Measurements from ENCODE around the gene SORD. TPM values are rescaled to one million over a fixed set of nuclear protein-coding genes. Genes with fewer than 3 reads are reported as not detected.

Gene SORD
- total and polyA plus RNA-seq, 10 of the 15 experiments (the other 5 are each of a cell fraction or from before 2014, with no cell fraction given), result 7.5 to 51.6 (median 40.1) TPM

DNA sequence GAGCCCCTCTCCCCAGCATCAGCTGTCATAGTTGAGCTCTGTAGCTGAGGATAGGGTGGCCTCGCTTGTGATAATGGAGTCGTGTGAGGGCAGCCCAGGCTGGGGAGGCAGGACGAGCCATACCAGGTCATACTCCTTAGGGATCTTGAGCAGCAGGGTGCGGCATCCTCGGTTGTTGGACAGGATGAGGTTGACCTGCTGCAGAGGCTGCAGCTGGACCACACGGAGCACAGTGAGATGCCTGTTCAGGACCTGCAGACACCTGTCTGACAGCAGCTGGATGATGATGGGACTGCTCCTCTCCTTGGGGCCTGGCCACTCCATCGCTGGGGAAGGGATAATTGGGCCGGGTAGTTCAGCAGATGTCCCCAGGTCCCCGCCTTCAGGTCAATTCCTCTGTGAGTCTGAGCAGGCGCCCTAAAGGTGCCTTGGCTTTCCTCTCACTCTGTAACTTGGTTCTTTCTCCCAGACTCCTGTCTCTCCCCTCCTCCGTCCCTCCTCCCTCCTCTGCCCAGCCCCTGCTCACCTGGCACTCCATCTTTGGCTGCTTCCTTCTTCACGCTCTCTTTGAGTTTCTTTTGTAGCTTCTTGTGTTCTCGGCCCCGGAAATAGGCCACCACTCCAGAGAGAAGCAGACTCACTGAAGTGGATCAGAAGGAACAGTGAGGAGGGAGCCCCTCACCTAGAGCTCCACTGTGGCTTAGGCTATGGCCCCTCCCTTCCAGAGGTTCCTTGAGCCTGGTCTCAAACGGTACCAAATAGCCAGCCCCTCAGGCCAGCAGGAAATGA is 83.2 kb downstream of the SORD start (continued):
- TF ChIP-seq, protein P1, sequence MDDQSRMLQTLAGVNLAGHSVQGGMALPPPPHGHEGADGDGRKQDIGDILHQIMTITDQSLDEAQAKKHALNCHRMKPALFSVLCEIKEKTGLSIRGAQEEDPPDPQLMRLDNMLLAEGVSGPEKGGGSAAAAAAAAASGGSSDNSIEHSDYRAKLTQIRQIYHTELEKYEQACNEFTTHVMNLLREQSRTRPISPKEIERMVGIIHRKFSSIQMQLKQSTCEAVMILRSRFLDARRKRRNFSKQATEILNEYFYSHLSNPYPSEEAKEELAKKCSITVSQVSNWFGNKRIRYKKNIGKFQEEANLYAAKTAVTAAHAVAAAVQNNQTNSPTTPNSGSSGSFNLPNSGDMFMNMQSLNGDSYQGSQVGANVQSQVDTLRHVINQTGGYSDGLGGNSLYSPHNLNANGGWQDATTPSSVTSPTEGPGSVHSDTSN (IDR thresholded peaks at IDR 0.05; ENCODE audit: insufficient replicate concordance, low read depth, low read length), result no peak
- TF ChIP-seq STAT3 (IDR thresholded peaks at IDR 0.05; ENCODE audit: low read depth, low read length) (no peak), WRNIP1 (IDR thresholded peaks at IDR 0.05; ENCODE audit: borderline replicate concordance, low read depth, low read length) (no peak), CHD1 (IDR thresholded peaks at IDR 0.05; ENCODE audit: low read depth, low read length) (no peak), SMARCA5 (IDR thresholded peaks at IDR 0.05) (no peak), RAD51 (IDR thresholded peaks at IDR 0.05) (no peak), HCFC1 (IDR thresholded peaks at IDR 0.05; ENCODE audit: low read length) (no peak)
- TF ChIP-seq, protein P2, sequence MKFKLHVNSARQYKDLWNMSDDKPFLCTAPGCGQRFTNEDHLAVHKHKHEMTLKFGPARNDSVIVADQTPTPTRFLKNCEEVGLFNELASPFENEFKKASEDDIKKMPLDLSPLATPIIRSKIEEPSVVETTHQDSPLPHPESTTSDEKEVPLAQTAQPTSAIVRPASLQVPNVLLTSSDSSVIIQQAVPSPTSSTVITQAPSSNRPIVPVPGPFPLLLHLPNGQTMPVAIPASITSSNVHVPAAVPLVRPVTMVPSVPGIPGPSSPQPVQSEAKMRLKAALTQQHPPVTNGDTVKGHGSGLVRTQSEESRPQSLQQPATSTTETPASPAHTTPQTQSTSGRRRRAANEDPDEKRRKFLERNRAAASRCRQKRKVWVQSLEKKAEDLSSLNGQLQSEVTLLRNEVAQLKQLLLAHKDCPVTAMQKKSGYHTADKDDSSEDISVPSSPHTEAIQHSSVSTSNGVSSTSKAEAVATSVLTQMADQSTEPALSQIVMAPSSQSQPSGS (IDR thresholded peaks at IDR 0.05; ENCODE audit: low read length), result no peak

DNA sequence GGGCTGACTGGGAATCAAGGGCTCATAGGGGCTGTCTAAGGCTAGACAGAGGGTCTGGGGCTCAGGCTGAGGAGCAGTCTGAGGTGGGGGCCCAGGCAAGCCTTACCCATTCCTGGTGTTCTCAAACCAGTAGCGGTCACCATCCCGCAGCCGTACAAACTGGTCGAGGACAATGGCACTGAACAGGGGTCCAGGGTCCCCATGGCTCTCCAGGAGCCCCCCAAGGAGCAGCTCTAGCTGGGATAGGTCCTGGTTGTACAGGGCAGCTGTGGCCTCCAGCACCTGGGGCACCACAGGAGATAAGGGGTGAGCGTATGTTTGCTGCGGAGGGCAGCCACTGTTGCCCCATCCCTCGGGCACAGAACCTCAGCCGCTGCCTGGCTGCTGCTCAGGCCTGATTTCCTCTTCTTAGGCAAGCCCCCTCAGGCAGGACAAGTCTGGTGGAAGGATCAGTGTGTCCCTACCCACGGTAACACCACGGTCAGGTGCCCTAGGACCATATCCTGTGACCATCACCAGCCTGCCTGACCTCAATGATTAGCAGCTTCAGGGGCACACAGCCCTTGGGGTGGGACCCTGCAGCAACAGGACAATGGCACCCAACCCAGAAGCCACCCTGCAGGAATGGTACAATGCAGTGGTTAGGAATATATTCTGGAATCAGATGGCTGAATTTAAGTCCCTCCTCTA is 85.1 kb downstream of the SORD start:
- SMC1A ChIA-PET (ENCODE audit: uncharacterized antibody, unreplicated experiment), result no interaction called here
- no peaks in the 10 kb centered on the region for H3K9me3 ChIP-seq (replicated peaks; ENCODE audit: control insufficient read depth, insufficient read depth, low read length)
- H3K27me3 ChIP-seq (replicated peaks in 1 of 2; ENCODE audit: control insufficient read depth in 2 of 2, insufficient read depth in 2 of 2, low read length in 1 of 2), result peaks cover 9% of the 10 kb centered on the region in 2 experiments
- intact Hi-C loops (cut with micrococcal nuclease; ENCODE audit: unreplicated experiment) (no loop called here), in situ Hi-C loops (cut with MboI) (no loop called here)
- H2AFZ ChIP-seq (ENCODE audit: control insufficient read depth, low read depth, low read length), result no peak overlapping the region
- CTCF ChIA-PET, result interaction anchor here (2.8 kb wide), 1 partner anchor 10 kb away, joined by 14 read pairs; no protein-coding TSS in a partner anchor
- no peak overlapping the region for H3K4me2 ChIP-seq (ENCODE audit: control insufficient read depth, insufficient read depth)
- H3K9ac ChIP-seq (ENCODE audit: control insufficient read depth, insufficient read depth, low read length), result no peak overlapping the region
- no peaks in the 10 kb centered on the region; the same call in 1 of the 2 replicates for H4K20me1 ChIP-seq (ENCODE audit: control insufficient read depth, insufficient read depth)
- no peak overlapping the region for H3K4me3 ChIP-seq
- DNase-seq (ENCODE audit: low read depth, low spot score), result no peak
- FAIRE-seq, result no peak
- POLR2A ChIA-PET, result no interaction called here
- no peaks in the 10 kb centered on the region for H3K4me1 ChIP-seq (ENCODE audit: control insufficient read depth, insufficient read depth, low read length)
- RAD21 ChIA-PET (ENCODE audit: unreplicated experiment), result no interaction called here
- H3K79me2 ChIP-seq (ENCODE audit: control insufficient read depth, insufficient read depth, low read length), result no peaks in the 10 kb centered on the region
- no peak overlapping the region for H3K27ac ChIP-seq (ENCODE audit: control insufficient read depth, insufficient read depth)
- no peak for ATAC-seq
- WGBS (ENCODE audit: insufficient coverage, insufficient replicate concordance, low lambda C conversion rate, missing lambda C conversion rate), result 45% methylated on average over 10 of the region's 10 CpGs
- no peaks in the 10 kb centered on the region for H3K36me3 ChIP-seq (ENCODE audit: control insufficient read depth in 2 of 2, insufficient read depth in 2 of 2, low read length in 1 of 2)
- BruUV-seq (replicated peaks), result no TSS peak
- TF ChIP-seq, protein P3, sequence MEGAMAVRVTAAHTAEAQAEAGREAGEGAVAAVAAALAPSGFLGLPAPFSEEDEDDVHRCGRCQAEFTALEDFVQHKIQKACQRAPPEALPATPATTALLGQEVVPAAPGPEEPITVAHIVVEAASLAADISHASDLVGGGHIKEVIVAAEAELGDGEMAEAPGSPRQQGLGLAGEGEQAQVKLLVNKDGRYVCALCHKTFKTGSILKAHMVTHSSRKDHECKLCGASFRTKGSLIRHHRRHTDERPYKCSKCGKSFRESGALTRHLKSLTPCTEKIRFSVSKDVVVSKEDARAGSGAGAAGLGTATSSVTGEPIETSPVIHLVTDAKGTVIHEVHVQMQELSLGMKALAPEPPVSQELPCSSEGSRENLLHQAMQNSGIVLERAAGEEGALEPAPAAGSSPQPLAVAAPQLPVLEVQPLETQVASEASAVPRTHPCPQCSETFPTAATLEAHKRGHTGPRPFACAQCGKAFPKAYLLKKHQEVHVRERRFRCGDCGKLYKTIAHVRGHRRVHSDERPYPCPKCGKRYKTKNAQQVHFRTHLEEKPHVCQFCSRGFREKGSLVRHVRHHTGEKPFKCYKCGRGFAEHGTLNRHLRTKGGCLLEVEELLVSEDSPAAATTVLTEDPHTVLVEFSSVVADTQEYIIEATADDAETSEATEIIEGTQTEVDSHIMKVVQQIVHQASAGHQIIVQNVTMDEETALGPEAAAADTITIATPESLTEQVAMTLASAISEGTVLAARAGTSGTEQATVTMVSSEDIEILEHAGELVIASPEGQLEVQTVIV (IDR thresholded peaks at IDR 0.05; ENCODE audit: borderline replicate concordance, partially characterized antibody), result no peak
- TF ChIP-seq TBL1XR1 (IDR thresholded peaks at IDR 0.05; ENCODE audit: low read depth, low read length) (no peak), SREBF2 (IDR thresholded peaks at IDR 0.05; ENCODE audit: low read length) (no peak), TARDBP (IDR thresholded peaks at IDR 0.05; ENCODE audit: borderline replicate concordance) (no peak), YBX1 (IDR thresholded peaks at IDR 0.05) (no peak)
- TF ChIP-seq, protein P4, sequence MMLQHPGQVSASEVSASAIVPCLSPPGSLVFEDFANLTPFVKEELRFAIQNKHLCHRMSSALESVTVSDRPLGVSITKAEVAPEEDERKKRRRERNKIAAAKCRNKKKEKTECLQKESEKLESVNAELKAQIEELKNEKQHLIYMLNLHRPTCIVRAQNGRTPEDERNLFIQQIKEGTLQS (IDR thresholded peaks at IDR 0.05; ENCODE audit: borderline replicate concordance, extremely low read depth, low read depth, low read length), result no peak

Data from GM12878 (cell line).